LNCaP clone FGC (cell line): ENCODE data around the gene COL25A1.

Source experiments
- DNase-seq: peaks from one replicate; pipeline ENCODE4 v3.0.0-alpha.2; 2011; ENCODE audit warnings: low read depth
- H3K4me3 ChIP-seq: 2 replicates; pipeline ENCODE4 v1.5.1; 2011; ENCODE audit warnings: mild to moderate bottlenecking, low read depth, low read length, control low read depth
- CTCF ChIP-seq: IDR thresholded peaks from 2 replicates; pipeline ENCODE4 v1.5.1; 2012; ENCODE audit warnings: mild to moderate bottlenecking; ENCODE audit not compliant: control insufficient read depth, insufficient read depth; ENCODE audit errors: extremely low read depth

COL25A1 gene

GRCh38 chr4:108852691-108853090, 449.8 kb downstream of the COL25A1 start:
- TF ChIP-seq CTCF = no peak
- no peak for DNase-seq
- H3K4me3 ChIP-seq = no peak overlapping the region

DNA sequence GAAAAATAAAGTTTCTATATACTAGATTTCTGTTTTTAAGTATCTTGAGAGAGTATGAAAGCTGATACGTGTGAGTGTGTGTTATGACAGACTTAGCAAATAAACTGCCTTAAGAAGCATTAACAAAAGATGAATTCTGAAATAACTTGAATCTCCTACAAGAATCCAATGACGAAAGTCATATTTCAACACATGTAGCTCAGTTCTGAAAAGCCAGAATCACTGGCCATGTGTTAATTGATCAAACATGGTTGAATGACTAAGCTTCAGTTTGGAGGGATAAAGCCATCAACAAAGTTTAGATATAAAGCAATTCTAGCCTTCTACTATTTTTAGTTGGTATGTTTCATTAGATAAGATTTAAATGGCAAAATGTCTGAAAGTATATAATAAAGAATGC, 451.1 kb downstream of the COL25A1 start:
- no peak overlapping the region for H3K4me3 ChIP-seq
- DNase-seq = no peak
- TF ChIP-seq CTCF = no peak

DNA sequence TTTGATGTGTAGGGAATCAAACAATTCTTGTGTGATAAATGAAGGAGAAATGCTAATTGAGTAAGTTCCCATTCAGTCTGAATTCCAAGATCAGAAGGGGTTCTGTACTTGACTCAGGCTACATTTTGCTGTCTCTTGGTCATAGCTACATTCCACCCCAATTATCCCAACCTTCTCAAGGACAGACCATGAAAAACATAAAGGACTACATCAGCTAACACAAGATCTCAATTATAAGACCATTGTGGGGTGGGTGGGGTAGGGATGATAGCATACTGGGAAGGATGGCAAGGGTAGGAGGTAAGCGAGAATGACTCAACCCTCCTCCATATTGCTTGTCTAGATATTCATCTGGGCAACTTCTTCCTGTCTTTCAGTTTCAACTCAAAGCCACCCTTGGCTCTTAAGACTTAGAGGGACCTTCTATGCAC, 452.2 kb downstream of the COL25A1 start:
- no peak for DNase-seq
- no peak overlapping the region for H3K4me3 ChIP-seq
- no peak for TF ChIP-seq CTCF

DNA sequence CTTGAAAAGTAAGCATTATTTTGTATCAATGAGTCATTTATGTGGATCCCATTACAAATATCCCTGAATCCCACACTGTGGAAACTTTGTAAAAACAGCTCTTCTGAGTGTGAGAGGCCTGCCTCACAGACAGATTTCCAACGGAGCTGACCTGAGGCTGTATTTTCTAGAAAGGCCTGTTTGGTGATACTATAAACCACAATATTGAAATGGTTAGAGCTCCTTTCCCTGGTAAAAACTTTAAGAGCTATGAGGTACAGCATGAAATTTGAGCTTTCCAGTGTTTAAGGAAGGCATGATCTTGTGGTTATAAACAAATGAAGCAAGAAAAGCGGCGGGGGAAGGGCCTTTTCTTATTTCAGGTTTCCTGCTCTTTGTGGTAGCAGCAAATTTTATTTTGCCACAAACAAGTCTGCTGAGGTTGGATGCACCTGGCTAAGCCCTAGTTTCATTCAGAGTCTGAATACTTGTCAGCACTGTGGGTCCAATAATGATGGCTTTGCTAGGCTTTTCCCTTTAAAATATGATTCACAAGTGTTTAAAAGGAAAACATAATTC, 452.8 kb downstream of the COL25A1 start:
- DNase-seq = no peak
- TF ChIP-seq CTCF = no peak
- no peak overlapping the region for H3K4me3 ChIP-seq

DNA sequence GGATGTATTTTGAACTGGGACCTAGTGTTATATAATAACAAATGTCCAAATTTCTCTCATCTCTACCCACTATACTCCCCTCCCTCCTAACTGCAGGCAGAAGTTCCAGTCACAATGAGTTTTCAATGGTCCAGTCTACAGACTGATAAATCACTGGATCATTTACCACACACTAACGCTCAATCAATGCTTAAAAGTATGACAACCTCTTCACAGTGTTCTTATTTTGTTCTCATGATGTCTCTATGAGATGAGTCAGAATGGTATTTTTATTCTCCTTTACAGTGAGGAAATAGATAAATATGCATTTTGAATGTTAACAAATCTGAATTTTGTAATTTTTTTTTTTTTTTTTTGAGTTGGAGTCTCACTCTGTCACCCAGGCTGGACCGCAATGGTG, 455.9 kb downstream of the COL25A1 start:
- DNase-seq = no peak
- H3K4me3 ChIP-seq = no peak overlapping the region
- no peak for TF ChIP-seq CTCF

DNA sequence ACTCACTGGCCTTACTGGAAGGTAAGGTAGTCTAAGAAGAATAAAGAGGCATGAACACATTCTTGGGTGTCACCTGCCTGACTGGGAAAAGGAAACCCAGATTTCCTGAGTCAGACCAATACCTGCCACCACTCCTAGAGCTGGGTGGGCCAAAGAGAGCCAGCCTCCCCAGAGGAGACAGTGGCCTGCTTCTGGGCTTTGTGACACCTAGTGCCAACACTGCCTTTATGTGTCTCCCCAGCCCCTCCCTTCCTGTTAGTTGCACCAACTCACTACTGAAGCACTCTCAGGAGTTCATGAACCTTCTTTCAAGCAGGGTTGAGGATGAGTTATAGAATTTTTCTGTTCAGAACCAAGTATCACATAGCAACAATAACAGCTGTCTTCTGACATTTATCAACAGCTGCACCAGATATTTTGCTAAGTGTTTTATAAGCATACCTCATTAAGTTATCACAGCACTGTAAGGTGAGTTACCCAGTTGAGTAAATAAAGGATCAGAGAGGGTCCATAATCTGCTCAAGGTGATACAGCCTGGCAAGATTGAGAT, 462.0 kb downstream of the COL25A1 start:
- DNase-seq = no peak
- no peak for TF ChIP-seq CTCF
- H3K4me3 ChIP-seq = no peak overlapping the region

- no peak for TF ChIP-seq CTCF
- no peak overlapping the region for H3K4me3 ChIP-seq
- DNase-seq = no peak
Observed at GRCh38 chr4:108839333-108839732, 463.1 kb downstream of the COL25A1 start.
